ENCODE data around the gene GLIPR1.
"Not testable (repeated sequence)": the region's sequence is repeated elsewhere in the genome, so short reads cannot be mapped to it uniquely, and the experiment has no call there.

GLIPR1 gene

GRCh38 chr12:75443709-75444108 lies 36.8 kb upstream of the GLIPR1 start:
- no peaks in the 10 kb centered on the region for H3K27me3 ChIP-seq (replicated peaks; ENCODE audit: insufficient read depth, low read length)
- H3K79me2 ChIP-seq (ENCODE audit: low read length): no peaks in the 10 kb centered on the region
- no peak overlapping the region for H3K9ac ChIP-seq (ENCODE audit: low read length)

DNA sequence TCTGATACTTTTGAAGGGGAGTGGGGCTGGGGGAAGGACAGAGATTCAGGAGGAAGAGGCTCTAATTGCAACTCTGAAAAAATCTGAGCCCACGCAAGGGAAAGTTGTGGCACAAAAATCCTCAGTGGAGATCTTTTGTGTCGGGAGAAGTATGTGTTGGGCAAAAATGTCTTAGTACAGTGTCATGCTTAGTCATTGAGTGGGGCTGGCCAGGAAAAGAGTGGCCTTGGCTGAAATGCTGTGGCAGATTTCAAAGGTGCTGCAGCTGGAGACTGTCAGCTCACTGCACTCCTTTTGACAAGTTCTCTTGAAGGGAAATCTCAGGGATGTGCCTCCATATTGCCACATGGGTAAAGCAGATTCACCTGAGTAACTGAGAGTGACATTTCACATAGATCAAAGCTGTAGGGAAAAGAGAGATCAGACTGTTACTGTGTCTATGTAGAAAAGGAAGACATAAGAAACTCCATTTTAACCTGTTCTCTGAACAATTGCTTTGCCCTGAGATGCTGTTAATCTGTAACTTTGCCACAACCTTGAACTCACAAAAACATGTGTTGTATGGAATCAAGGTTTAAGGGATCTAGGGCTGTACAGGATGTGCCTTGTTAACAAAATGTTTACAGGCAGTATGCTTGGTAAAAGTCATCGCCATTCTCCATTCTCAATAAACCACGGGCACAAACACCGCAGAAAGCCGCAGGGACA lies 36.0 kb upstream of the GLIPR1 start:
- Histone ChIP-seq H3K4me3 (ENCODE audit: low read length) (no peak overlapping the region), H3F3A (ENCODE audit: insufficient read depth, low read length) (no peaks in the 10 kb centered on the region), H3K4me2 (ENCODE audit: low read depth, low read length) (no peak overlapping the region), H3K27me3 (replicated peaks; ENCODE audit: insufficient read depth, low read length) (no peaks in the 10 kb centered on the region), H3K9ac (ENCODE audit: low read length) (no peak overlapping the region), H3K9me3 (replicated peaks; ENCODE audit: insufficient read depth, low read length) (no peaks in the 10 kb centered on the region), H3K9me2 (replicated peaks; ENCODE audit: insufficient read depth, low read length) (no peaks in the 10 kb centered on the region), H4K20me1 (ENCODE audit: insufficient read depth, low read length) (no peaks in the 10 kb centered on the region), H2AFZ (ENCODE audit: low read length) (no peak overlapping the region), H3K79me2 (ENCODE audit: low read length) (no peaks in the 10 kb centered on the region), H3K36me3 (replicated peaks; ENCODE audit: insufficient read depth, low read length) (no peaks in the 10 kb centered on the region), H3K27ac (ENCODE audit: low read length) (no peak overlapping the region), H3K4me1 (ENCODE audit: low read length) (no peaks in the 10 kb centered on the region)
- no peak for TF ChIP-seq CTCF (IDR thresholded peaks at IDR 0.05; ENCODE audit: low read length)
- TF ChIP-seq EZH2phosphoT487 (IDR thresholded peaks at IDR 0.05; ENCODE audit: low read length): no peak
- DNase-seq: no peak

More at GRCh38 chr12:75443709-75444108, 36.8 kb upstream of the GLIPR1 start:
- Histone ChIP-seq H3K36me3 (replicated peaks; ENCODE audit: insufficient read depth, low read length) (no peaks in the 10 kb centered on the region), H2AFZ (ENCODE audit: low read length) (no peak overlapping the region), H3K9me3 (replicated peaks; ENCODE audit: insufficient read depth, low read length) (no peaks in the 10 kb centered on the region), H3K4me3 (ENCODE audit: low read length) (no peak overlapping the region), H3K4me1 (ENCODE audit: low read length) (no peaks in the 10 kb centered on the region), H3K4me2 (ENCODE audit: low read depth, low read length) (no peak overlapping the region), H4K20me1 (ENCODE audit: insufficient read depth, low read length) (no peaks in the 10 kb centered on the region), H3F3A (ENCODE audit: insufficient read depth, low read length) (no peaks in the 10 kb centered on the region), H3K27ac (ENCODE audit: low read length) (no peak overlapping the region), H3K9me2 (replicated peaks; ENCODE audit: insufficient read depth, low read length) (no peaks in the 10 kb centered on the region)
- DNase-seq: no peak
- TF ChIP-seq EZH2 (optimal IDR thresholded peaks at IDR 0.05; ENCODE audit: low read depth, low read length) (no peak), EZH2phosphoT487 (IDR thresholded peaks at IDR 0.05; ENCODE audit: low read length) (no peak), CTCF (IDR thresholded peaks at IDR 0.05; ENCODE audit: low read length) (no peak)

GRCh38 chr12:75445137-75445507 lies 35.4 kb upstream of the GLIPR1 start:
- not testable (repeated sequence) for H3K9me2 ChIP-seq (replicated peaks; ENCODE audit: insufficient read depth, low read length); H3K4me3 ChIP-seq (ENCODE audit: low read length); H3K9me3 ChIP-seq (replicated peaks; ENCODE audit: insufficient read depth, low read length); H3K36me3 ChIP-seq (replicated peaks; ENCODE audit: insufficient read depth, low read length); H3K9ac ChIP-seq (ENCODE audit: low read length); DNase-seq; H3K4me1 ChIP-seq (ENCODE audit: low read length); H3K27ac ChIP-seq (ENCODE audit: low read length); H3K27me3 ChIP-seq (replicated peaks; ENCODE audit: insufficient read depth, low read length); H2AFZ ChIP-seq (ENCODE audit: low read length); H3K79me2 ChIP-seq (ENCODE audit: low read length); H3K4me2 ChIP-seq (ENCODE audit: low read depth, low read length); H3F3A ChIP-seq (ENCODE audit: insufficient read depth, low read length); H4K20me1 ChIP-seq (ENCODE audit: insufficient read depth, low read length)

DNA sequence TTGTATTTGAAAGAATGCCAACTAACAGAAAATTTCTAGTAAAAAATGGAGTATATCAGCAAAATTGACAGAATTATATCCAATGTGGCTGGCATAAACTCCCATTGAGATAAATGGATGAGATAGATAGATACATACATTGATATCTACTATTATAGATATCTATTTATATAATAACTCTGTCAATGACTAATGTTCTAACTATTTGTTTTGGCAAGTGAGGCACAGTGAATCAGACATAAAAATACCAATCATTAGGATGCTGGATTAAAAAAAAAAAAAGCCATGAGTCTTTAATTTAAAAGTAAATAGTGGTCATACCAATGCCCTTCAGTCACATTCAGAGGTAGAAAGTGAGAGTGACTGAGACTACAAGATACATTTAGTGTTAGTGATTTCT lies 33.7 kb upstream of the GLIPR1 start:
- H3K4me2 ChIP-seq (ENCODE audit: low read depth, low read length): no peak overlapping the region
- no peaks in the 10 kb centered on the region for H3K9me2 ChIP-seq (replicated peaks; ENCODE audit: insufficient read depth, low read length)
- H3K4me1 ChIP-seq (ENCODE audit: low read length): no peaks in the 10 kb centered on the region
- TF ChIP-seq CTCF (IDR thresholded peaks at IDR 0.05; ENCODE audit: low read length): no peak
- TF ChIP-seq EZH2phosphoT487 (IDR thresholded peaks at IDR 0.05; ENCODE audit: low read length): no peak
- no peak for TF ChIP-seq EZH2 (optimal IDR thresholded peaks at IDR 0.05; ENCODE audit: low read depth, low read length)
- no peaks in the 10 kb centered on the region for H3K36me3 ChIP-seq (replicated peaks; ENCODE audit: insufficient read depth, low read length)
- H3K27me3 ChIP-seq (replicated peaks; ENCODE audit: insufficient read depth, low read length): no peaks in the 10 kb centered on the region
- DNase-seq: no peak
- no peaks in the 10 kb centered on the region for H3K9me3 ChIP-seq (replicated peaks; ENCODE audit: insufficient read depth, low read length)
- H3K4me3 ChIP-seq (ENCODE audit: low read length): no peak overlapping the region
- no peak overlapping the region for H2AFZ ChIP-seq (ENCODE audit: low read length)
- H3K27ac ChIP-seq (ENCODE audit: low read length): no peak overlapping the region
- no peaks in the 10 kb centered on the region for H3K79me2 ChIP-seq (ENCODE audit: low read length)
- no peak overlapping the region for H3K9ac ChIP-seq (ENCODE audit: low read length)
- no peaks in the 10 kb centered on the region for H4K20me1 ChIP-seq (ENCODE audit: insufficient read depth, low read length)
- H3F3A ChIP-seq (ENCODE audit: insufficient read depth, low read length): no peaks in the 10 kb centered on the region

All from MM.1S (cell line).